Measurements from ENCODE around the gene EDNRB. TPM values are rescaled to one million over a fixed set of nuclear protein-coding genes. Genes with fewer than 3 reads are reported as not detected.

The EDNRB gene
- total RNA-seq, 1 experiment from 2014 or later: 0.22 TPM

DNA sequence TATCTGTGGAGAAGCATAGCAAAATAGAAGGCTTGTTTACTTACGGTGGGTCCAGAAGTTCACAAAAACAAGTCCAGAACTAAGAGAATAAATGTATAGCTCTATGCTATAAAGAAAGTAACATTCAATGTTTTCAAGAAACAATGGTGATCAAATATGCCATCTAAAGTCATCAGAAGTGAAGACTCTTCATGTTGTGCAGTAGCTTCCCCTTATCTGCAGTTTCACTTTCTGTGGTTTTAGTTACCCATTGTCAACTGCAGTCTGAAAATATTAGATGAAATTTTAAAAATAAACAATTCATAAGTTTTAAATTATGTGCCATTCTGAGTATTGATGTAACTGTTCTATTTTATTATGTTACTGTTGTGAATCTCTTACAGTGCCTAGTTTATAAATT, 72.5 kb downstream of the EDNRB start:
- CTCF ChIA-PET: no interaction called here
- TF ChIP-seq ATF3 (IDR thresholded peaks at IDR 0.05): no peak
- no peak overlapping the region for H3K4me2 ChIP-seq (ENCODE audit: low read length)
- H3K4me3 ChIP-seq (replicated peaks in 1 of 2; ENCODE audit: low read depth in 1 of 2, low read length in 2 of 2): no peak overlapping the region
- no peaks in the 10 kb centered on the region for H3K27me3 ChIP-seq (ENCODE audit: insufficient read depth, low read length)
- H3K9ac ChIP-seq (ENCODE audit: low read length): no peak overlapping the region
- H3K79me2 ChIP-seq (ENCODE audit: insufficient read depth, low read length): no peaks in the 10 kb centered on the region
- RAD21 ChIA-PET (ENCODE audit: low non-redundant PET in 1 of 2, low total read pairs in 2 of 2, uncharacterized antibody in 2 of 2, unreplicated experiment in 2 of 2): no interaction called here
- no peaks in the 10 kb centered on the region for H4K20me1 ChIP-seq (ENCODE audit: insufficient read depth)
- no peak overlapping the region for H3K27ac ChIP-seq (ENCODE audit: low read depth, low read length)
- no peaks in the 10 kb centered on the region for H3K36me3 ChIP-seq (ENCODE audit: control insufficient read depth in 1 of 2, insufficient read depth in 2 of 2, low read length in 2 of 2)
- no peak overlapping the region for H2AFZ ChIP-seq (ENCODE audit: low read depth, low read length, poor library complexity, severe bottlenecking)
- ATAC-seq (no peak), DNase-seq (ENCODE audit: low read depth, low spot score) (no peak)
- POLR2A ChIA-PET: no interaction called here
- H3K9me3 ChIP-seq (ENCODE audit: control insufficient read depth in 1 of 2, insufficient read depth in 1 of 2, low read depth in 1 of 2, low read length in 2 of 2): no peaks in the 10 kb centered on the region
- intact Hi-C loops (cut with micrococcal nuclease): no loop called here
- BruUV-seq (replicated peaks): no TSS peak
- H3K9me2 ChIP-seq (ENCODE audit: insufficient read depth): no peaks in the 10 kb centered on the region
- no peaks in the 10 kb centered on the region for H3K4me1 ChIP-seq (ENCODE audit: control insufficient read depth in 1 of 2, insufficient read depth in 2 of 2, low read length in 2 of 2)

Other genes with a start within 250 kb of the EDNRB start
- gene SLAIN1, start 221.1 kb downstream of the EDNRB start, total RNA-seq (2021; ENCODE audit: unreplicated experiment): 0.34 TPM

All from HCT116 (cell line).